Lower leg skin (tissue), 4 donors: ENCODE data around the gene NEGR1. TPM values are rescaled to one million over a fixed set of nuclear protein-coding genes. Genes with fewer than 3 reads are reported as not detected.

ENCODE experiments used
- DNase-seq, 2 donors: peaks; one replicate each; pipeline ENCODE4 v3.0.0-alpha.2; 2019; ENCODE audit warnings: low spot score in 2 of 2
- H3K4me3 ChIP-seq: fragments of 200-600 bp; sonication (generic); 2 replicates; pipeline ENCODE4 v1.5.1; 2017; ENCODE audit warnings: mild to moderate bottlenecking, low read depth; ENCODE audit not compliant: poor library complexity, severe bottlenecking
- POLR2A ChIP-seq, 2 donors: fragments of 450-650 bp; IDR thresholded peaks; one replicate each; pipeline ENCODE4 v1.6.1; 2016 to 2017; ENCODE audit warnings: antibody characterized with exemption in 2 of 2, mild to moderate bottlenecking in 1 of 2, moderate library complexity in 1 of 2
- WGBS, 2 donors: methylation state at CpG; one replicate each; pipeline ENCODE4 v1.1.5; 2018; 5-methylcytosine and 5-hydroxymethylcytosine counted together
- intact Hi-C: fragments of 100-400 bp; cut with DNase I; formaldehyde crosslinking; loops from one replicate; pipeline ENCODE4 v1.15.0; 2023; ENCODE audit warnings: low total_unique reads
- total RNA-seq, 4 donors: library from RNA; depleted of rRNA; stranded (reverse); fragments of >200 nt; gene quantifications; one replicate each; pipeline ENCODE4 v1.1.0, GENCODE V29; 2016
- TF ChIP-seq, protein P1 (sequence below), 3 donors: fragments of 450-650 bp; IDR thresholded peaks; one replicate each; pipeline ENCODE4 v1.5.1; 2016; ENCODE audit warnings: antibody characterized with exemption in 3 of 3, mild to moderate bottlenecking in 3 of 3, moderate library complexity in 2 of 3

The NEGR1 gene
- total RNA-seq, 4 donors from 2014 or later, result 4.1 to 13.6 (median 6.0) TPM

DNA sequence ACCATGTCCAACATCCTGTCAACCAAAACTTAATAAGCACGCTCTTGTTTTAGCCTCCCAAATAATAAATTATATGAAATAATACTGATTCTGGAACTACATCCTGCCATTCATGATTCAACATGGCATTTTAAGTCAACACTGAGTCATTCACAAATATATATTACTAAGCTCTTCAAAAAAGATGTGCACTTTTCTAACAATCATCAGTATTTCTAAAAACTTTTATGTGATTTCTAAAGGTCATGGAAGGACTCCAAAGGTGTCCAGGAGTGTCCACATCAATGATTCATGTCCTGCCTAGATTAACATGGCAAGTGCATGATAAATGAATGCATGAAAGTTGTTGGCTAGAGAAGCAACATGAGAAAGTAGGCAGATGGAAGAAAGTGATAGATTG is 51.6 kb downstream of the NEGR1 start:
- WGBS, 2 donors, result 35 to 40% methylated on average over 1 of the region's 1 CpG
- H3K4me3 ChIP-seq, result no peak overlapping the region
- DNase-seq, result no peak
- TF ChIP-seq POLR2A (IDR thresholded peaks at IDR 0.05), result no peak
- TF ChIP-seq, protein P1, sequence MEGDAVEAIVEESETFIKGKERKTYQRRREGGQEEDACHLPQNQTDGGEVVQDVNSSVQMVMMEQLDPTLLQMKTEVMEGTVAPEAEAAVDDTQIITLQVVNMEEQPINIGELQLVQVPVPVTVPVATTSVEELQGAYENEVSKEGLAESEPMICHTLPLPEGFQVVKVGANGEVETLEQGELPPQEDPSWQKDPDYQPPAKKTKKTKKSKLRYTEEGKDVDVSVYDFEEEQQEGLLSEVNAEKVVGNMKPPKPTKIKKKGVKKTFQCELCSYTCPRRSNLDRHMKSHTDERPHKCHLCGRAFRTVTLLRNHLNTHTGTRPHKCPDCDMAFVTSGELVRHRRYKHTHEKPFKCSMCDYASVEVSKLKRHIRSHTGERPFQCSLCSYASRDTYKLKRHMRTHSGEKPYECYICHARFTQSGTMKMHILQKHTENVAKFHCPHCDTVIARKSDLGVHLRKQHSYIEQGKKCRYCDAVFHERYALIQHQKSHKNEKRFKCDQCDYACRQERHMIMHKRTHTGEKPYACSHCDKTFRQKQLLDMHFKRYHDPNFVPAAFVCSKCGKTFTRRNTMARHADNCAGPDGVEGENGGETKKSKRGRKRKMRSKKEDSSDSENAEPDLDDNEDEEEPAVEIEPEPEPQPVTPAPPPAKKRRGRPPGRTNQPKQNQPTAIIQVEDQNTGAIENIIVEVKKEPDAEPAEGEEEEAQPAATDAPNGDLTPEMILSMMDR (IDR thresholded peaks at IDR 0.05), result no peak
- intact Hi-C loops, result no loop called here

DNA sequence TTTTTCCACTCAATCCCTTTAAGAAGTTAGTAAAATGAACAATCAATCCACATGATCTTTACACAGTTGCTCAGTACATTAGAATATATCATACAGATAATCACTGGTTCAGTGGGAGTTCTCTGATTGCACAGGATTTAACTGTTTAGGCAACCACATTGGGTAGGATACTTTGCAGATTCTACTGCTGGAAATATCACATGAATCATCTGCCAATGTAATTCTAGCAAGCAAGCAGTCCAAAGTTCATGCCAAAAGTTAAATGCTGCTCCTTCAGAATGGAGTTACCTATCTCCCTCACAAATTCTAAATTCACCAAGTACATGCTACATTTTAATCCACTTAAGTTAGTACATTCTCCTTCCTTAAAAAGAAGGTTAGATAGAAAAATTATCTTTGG is 52.4 kb downstream of the NEGR1 start:
- intact Hi-C loops, result no loop called here
- TF ChIP-seq, protein P1 (IDR thresholded peaks at IDR 0.05), result no peak
- TF ChIP-seq POLR2A (IDR thresholded peaks at IDR 0.05), result no peak
- no peak overlapping the region for H3K4me3 ChIP-seq
- no peak for DNase-seq

DNA sequence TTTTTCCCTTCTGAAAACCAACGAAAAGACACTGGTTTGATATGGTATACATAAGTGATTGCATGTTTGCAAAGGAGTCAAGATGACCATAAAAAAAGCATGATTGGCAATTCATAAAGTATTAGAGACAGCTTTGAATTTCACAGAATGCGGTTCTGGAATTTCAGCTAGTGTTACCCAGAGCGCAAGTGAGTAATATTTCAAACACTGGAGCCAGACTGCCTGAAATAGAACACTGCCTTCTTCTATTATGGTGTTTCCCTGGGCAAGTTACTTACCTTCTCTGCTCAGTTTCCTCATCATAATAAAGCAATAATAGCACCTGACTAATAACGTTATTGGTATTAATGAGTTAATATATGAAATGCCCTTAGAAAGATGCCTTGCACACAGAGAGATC is 54.7 kb downstream of the NEGR1 start:
- no peak for TF ChIP-seq POLR2A (IDR thresholded peaks at IDR 0.05)
- TF ChIP-seq, protein P1 (IDR thresholded peaks at IDR 0.05), result no peak
- WGBS, 2 donors, result 81% methylated on average over 4 of the region's 4 CpGs
- H3K4me3 ChIP-seq, result no peak overlapping the region
- no peak for DNase-seq
- intact Hi-C loops, result no loop called here

DNA sequence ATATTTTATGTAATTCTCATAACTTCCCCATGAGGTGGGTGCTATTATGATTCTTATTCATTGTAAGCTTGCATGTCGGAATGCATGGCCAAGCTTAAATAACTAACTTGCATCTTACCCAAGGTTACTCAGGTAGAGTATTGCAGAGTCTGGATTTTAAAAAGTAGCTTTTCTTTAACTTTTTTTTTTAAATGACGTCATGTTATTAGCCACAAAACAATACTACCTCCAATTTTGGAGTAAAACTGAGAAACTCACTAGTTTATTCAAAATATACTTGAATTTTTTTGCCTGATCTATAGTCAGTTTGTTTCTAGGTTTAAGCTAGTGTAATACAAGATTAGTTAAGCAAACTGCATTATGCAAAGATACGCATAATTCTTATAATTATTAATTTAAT is 57.8 kb downstream of the NEGR1 start:
- no peak for DNase-seq
- no peak overlapping the region for H3K4me3 ChIP-seq
- intact Hi-C loops, result no loop called here
- 91 to 96% methylated on average over 3 of the region's 3 CpGs for WGBS, 2 donors
- TF ChIP-seq POLR2A (IDR thresholded peaks at IDR 0.05), result no peak
- TF ChIP-seq, protein P1 (IDR thresholded peaks at IDR 0.05), result no peak

DNA sequence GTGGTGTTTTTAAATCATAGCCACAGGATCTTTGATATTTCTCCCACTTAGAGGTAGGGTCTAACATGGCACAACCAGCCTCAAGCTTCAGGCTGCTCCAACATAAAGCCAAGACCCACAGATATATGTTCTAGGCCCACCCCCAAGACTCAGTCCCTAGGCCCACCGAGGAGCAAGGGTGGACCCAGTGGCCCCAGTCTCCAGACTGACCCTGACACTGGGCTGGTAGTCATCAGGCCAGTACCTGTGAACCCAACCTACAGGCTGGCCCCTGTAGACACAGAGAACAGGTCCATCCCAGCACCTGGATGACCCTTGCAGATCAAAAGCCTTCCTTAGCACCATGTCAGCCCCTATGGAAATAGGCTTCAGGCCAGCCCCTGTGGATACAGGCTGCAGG is 60.5 kb downstream of the NEGR1 start:
- no peak for TF ChIP-seq POLR2A (IDR thresholded peaks at IDR 0.05)
- H3K4me3 ChIP-seq, result no peak overlapping the region
- DNase-seq, result no peak
- intact Hi-C loops, result no loop called here
- 67 to 100% methylated on average over 1 of the region's 1 CpG for WGBS, 2 donors

DNA sequence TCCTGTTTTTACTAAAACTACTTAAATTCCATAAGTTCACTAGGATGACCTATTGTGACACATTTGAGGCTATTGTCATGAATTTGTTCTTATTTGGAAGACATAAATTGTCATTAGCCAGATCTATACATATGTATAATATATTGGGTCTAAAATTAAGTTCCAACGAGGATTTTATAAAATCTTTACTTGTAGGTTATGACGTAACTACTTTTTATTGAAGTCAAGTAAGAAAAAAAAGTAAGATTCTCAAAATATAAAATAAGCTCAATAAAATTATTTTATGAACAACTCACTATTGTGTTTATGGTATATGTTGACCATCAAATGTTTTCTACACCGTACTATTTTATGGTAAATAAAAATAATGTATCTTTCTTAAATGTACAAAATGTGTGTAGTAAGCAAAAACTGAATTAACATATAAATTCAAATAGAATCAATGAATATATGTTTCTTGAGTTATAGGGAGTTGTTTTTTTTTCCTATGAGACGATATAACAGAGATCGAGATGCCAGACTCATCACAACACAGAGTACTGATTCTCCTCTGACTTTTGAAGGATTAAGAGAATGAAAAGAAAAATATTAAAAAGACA is 64.1 kb downstream of the NEGR1 start:
- H3K4me3 ChIP-seq, result no peak overlapping the region
- TF ChIP-seq POLR2A (IDR thresholded peaks at IDR 0.05), result no peak
- TF ChIP-seq, protein P1 (IDR thresholded peaks at IDR 0.05), result no peak
- intact Hi-C loops, result no loop called here
- no peak for DNase-seq
- 77 to 90% methylated on average over 5 of the region's 5 CpGs for WGBS, 2 donors
